Mesenchymal stem cell (in vitro differentiated cells and primary cell): ENCODE results near the gene AK2.

Experiments used
- DNase-seq: peaks from one replicate; pipeline ENCODE4 v3.0.0-alpha.2; 2013
- H2AFZ ChIP-seq: one replicate; pipeline ENCODE4 v1.6.1; 2013; ENCODE audit warnings: low read depth, mild to moderate bottlenecking, control low read depth, inconsistent platforms, low read length, moderate library complexity
- H2AK5ac ChIP-seq: 2 replicates; pipeline ENCODE4 v1.6.1; 2013; ENCODE audit warnings: low read length, moderate library complexity, mild to moderate bottlenecking, inconsistent platforms; ENCODE audit not compliant: severe bottlenecking
- H2BK120ac ChIP-seq: one replicate; pipeline ENCODE4 v1.6.1; 2013; ENCODE audit warnings: low read depth, mild to moderate bottlenecking, inconsistent platforms, low read length, moderate library complexity
- H2BK12ac ChIP-seq, 2 experiments: one replicate each; pipeline ENCODE4 v1.6.1; 2013; ENCODE audit warnings: inconsistent platforms in 2 of 2, low read length in 2 of 2, mild to moderate bottlenecking in 2 of 2, moderate library complexity in 2 of 2, control low read depth in 1 of 2
- H2BK15ac ChIP-seq: one replicate; pipeline ENCODE4 v1.6.1; 2013; ENCODE audit warnings: mild to moderate bottlenecking, low read depth, inconsistent platforms; ENCODE audit not compliant: poor library complexity, severe bottlenecking
- H2BK5ac ChIP-seq: 2 replicates; pipeline ENCODE4 v1.6.1; 2013; ENCODE audit warnings: low read depth, mild to moderate bottlenecking, low read length, control low read depth, inconsistent platforms; ENCODE audit not compliant: poor library complexity, severe bottlenecking
- H3K14ac ChIP-seq, 2 experiments: one replicate each; pipeline ENCODE4 v1.6.1; 2013; ENCODE audit warnings: inconsistent platforms in 2 of 2, low read length in 2 of 2, control low read depth in 1 of 2, mild to moderate bottlenecking in 1 of 2, moderate library complexity in 1 of 2
- H3K18ac ChIP-seq, 2 experiments: one replicate each; pipeline ENCODE4 v1.6.1; 2013; ENCODE audit warnings: inconsistent platforms in 2 of 2, low read length in 2 of 2, control low read depth in 1 of 2, low read depth in 1 of 2, mild to moderate bottlenecking in 1 of 2
- H3K23ac ChIP-seq, 2 experiments: one replicate each; pipeline ENCODE4 v1.6.1; 2013; ENCODE audit warnings: inconsistent platforms in 2 of 2, low read length in 2 of 2, mild to moderate bottlenecking in 2 of 2, moderate library complexity in 2 of 2, control low read depth in 1 of 2
- H3K27ac ChIP-seq: 2 replicates; pipeline ENCODE4 v1.5.1; 2013; ENCODE audit warnings: mild to moderate bottlenecking, moderate library complexity, low read length, control low read depth, inconsistent platforms; ENCODE audit not compliant: poor library complexity, severe bottlenecking
- H3K27me3 ChIP-seq, 2 experiments: 2 replicates each; pipeline versions ENCODE4 v1.6.1 to v1.7.0; 2013; ENCODE audit warnings: low read length in 2 of 2, mild to moderate bottlenecking in 2 of 2, moderate library complexity in 2 of 2, control low read depth in 1 of 2, inconsistent platforms in 1 of 2; ENCODE audit not compliant: control insufficient read depth in 1 of 2, insufficient read depth in 1 of 2
- H3K36me3 ChIP-seq, 2 experiments: 2 replicates each; pipeline versions ENCODE4 v1.6.1 to v1.7.0; 2013; ENCODE audit warnings: low read length in 2 of 2, control low read depth in 1 of 2, inconsistent platforms in 1 of 2, low read depth in 1 of 2, mild to moderate bottlenecking in 1 of 2; ENCODE audit not compliant: insufficient read depth in 2 of 2, control insufficient read depth in 1 of 2
- H3K4ac ChIP-seq, 2 experiments: one replicate each; pipeline ENCODE4 v1.6.1; 2013; ENCODE audit warnings: inconsistent platforms in 2 of 2, low read length in 2 of 2, mild to moderate bottlenecking in 2 of 2, moderate library complexity in 2 of 2, control low read depth in 1 of 2, low read depth in 1 of 2
- H3K4me1 ChIP-seq: 2 replicates; pipeline ENCODE4 v1.6.1; 2013; ENCODE audit warnings: low read depth, low read length, control low read depth; ENCODE audit not compliant: control insufficient read depth, insufficient read depth
- H3K4me2 ChIP-seq: 2 replicates; pipeline ENCODE4 v1.6.1; 2013; ENCODE audit warnings: low read length, mild to moderate bottlenecking, inconsistent platforms; ENCODE audit not compliant: poor library complexity, severe bottlenecking
- H3K4me3 ChIP-seq, 2 experiments: 2 replicates each; pipeline versions ENCODE4 v1.5.1 to v1.7.0; 2013; ENCODE audit warnings: low read length in 2 of 2, mild to moderate bottlenecking in 2 of 2, control low read depth in 1 of 2, low read depth in 1 of 2; ENCODE audit not compliant: insufficient read depth in 1 of 2
- H3K79me1 ChIP-seq: replicated peaks from 2 replicates; pipeline ENCODE4 v1.6.1; 2013; ENCODE audit warnings: mild to moderate bottlenecking, control low read depth, low read length, inconsistent platforms; ENCODE audit not compliant: poor library complexity, severe bottlenecking
- H3K9ac ChIP-seq: 2 replicates; pipeline ENCODE4 v1.7.0; 2013; ENCODE audit warnings: mild to moderate bottlenecking, low read length, moderate library complexity
- H3K9me3 ChIP-seq: 2 replicates; pipeline ENCODE4 v1.7.0; 2013; ENCODE audit warnings: mild to moderate bottlenecking, low read length; ENCODE audit not compliant: control insufficient read depth
- H4K8ac ChIP-seq: one replicate; pipeline ENCODE4 v1.6.1; 2013; ENCODE audit warnings: inconsistent platforms, mild to moderate bottlenecking, low read length, moderate library complexity
- H4K91ac ChIP-seq: one replicate; pipeline ENCODE4 v1.6.1; 2013; ENCODE audit warnings: mild to moderate bottlenecking, low read length, inconsistent platforms
- WGBS: methylation state at CpG from one replicate; pipeline ENCODE4 v1.1.7; 2013; ENCODE audit warnings: mixed read lengths; 5-methylcytosine and 5-hydroxymethylcytosine counted together

AK2 gene

GRCh38 chr1:32963746-32964460 is 72.8 kb downstream of the AK2 start:
- peak overlapping the region in 1 of 2 experiments; percentile 100 for H3K14ac ChIP-seq
- 1% methylated on average over 52 of the region's 78 CpGs for WGBS
- H3K9me3 ChIP-seq = no peaks in the 10 kb centered on the region
- no peak overlapping the region for H2AK5ac ChIP-seq
- DNase-seq = peak; percentile 62
- no peak overlapping the region for H2BK5ac ChIP-seq
- H3K27ac ChIP-seq = no peak overlapping the region
- peak overlapping the region; percentile 99 for H3K4me2 ChIP-seq
- H2BK12ac ChIP-seq = peak overlapping the region in 1 of 2 experiments; percentile 42
- H3K4ac ChIP-seq = peak overlapping the region; percentile 78 to 89
- peak overlapping the region; percentile 83 for H2AFZ ChIP-seq
- H3K23ac ChIP-seq = peak overlapping the region in 1 of 2 experiments; percentile 96
- H3K4me1 ChIP-seq = peaks cover 14% of the 10 kb centered on the region
- peak overlapping the region; percentile 62 for H4K91ac ChIP-seq
- H3K18ac ChIP-seq = peak overlapping the region; percentile 87 to 92
- peak overlapping the region; percentile 86 for H3K9ac ChIP-seq
- H3K36me3 ChIP-seq = peaks cover 0 to 3% of the 10 kb centered on the region in 2 experiments
- H3K79me1 ChIP-seq = peaks cover 15% of the 10 kb centered on the region
- no peak overlapping the region for H2BK120ac ChIP-seq
- peak overlapping the region; percentile 85 for H3K4me3 ChIP-seq
- H4K8ac ChIP-seq = peak overlapping the region; percentile 57
- H2BK15ac ChIP-seq = no peak overlapping the region
- peaks cover 0 to 18% of the 10 kb centered on the region in 2 experiments for H3K27me3 ChIP-seq

- 88% methylated on average over 5 of the region's 6 CpGs for WGBS
- Histone ChIP-seq H2BK120ac (no peak overlapping the region), H3K36me3 (peaks cover 0 to 3% of the 10 kb centered on the region in 2 experiments), H2AK5ac (no peak overlapping the region), H2AFZ (no peak overlapping the region), H3K4me2 (peak overlapping the region; percentile 27), H2BK12ac (no peak overlapping the region), H4K8ac (no peak overlapping the region), H3K4me1 (peaks cover 14% of the 10 kb centered on the region), H3K4ac (no peak overlapping the region), H3K9ac (peak overlapping the region; percentile 86), H2BK15ac (no peak overlapping the region), H3K14ac (no peak overlapping the region), H4K91ac (no peak overlapping the region), H3K27ac (no peak overlapping the region), H3K9me3 (no peaks in the 10 kb centered on the region), H3K23ac (no peak overlapping the region), H2BK5ac (no peak overlapping the region), H3K18ac (no peak overlapping the region), H3K27me3 (peaks cover 0 to 12% of the 10 kb centered on the region in 2 experiments), H3K4me3 (peak overlapping the region in 1 of 2 experiments; percentile 85), H3K79me1 (peaks cover 15% of the 10 kb centered on the region)
- DNase-seq = peak; percentile 60
Observed at GRCh38 chr1:32962248-32962896, 74.3 kb downstream of the AK2 start.

GRCh38 chr1:32960819-32961355 is 75.8 kb downstream of the AK2 start:
- peak overlapping the region in 1 of 2 experiments; percentile 33 for H3K4me3 ChIP-seq
- no peak overlapping the region for H2BK15ac ChIP-seq
- H3K4me2 ChIP-seq = no peak overlapping the region
- peak overlapping the region; percentile 55 for H3K9ac ChIP-seq
- H3K23ac ChIP-seq = no peak overlapping the region
- no peak overlapping the region for H3K27ac ChIP-seq
- no peak overlapping the region for H2BK12ac ChIP-seq
- no peak overlapping the region for H4K91ac ChIP-seq
- no peak overlapping the region for H2AFZ ChIP-seq
- no peak for DNase-seq
- no peak overlapping the region for H2BK5ac ChIP-seq
- H3K27me3 ChIP-seq = peaks cover 0 to 3% of the 10 kb centered on the region in 2 experiments
- no peak overlapping the region for H2BK120ac ChIP-seq
- no peaks in the 10 kb centered on the region for H3K9me3 ChIP-seq
- peaks cover 16% of the 10 kb centered on the region for H3K4me1 ChIP-seq
- no peak overlapping the region for H3K4ac ChIP-seq
- peaks cover 23% of the 10 kb centered on the region for H3K79me1 ChIP-seq
- no peak overlapping the region for H4K8ac ChIP-seq
- WGBS = 90% methylated on average over 7 of the region's 8 CpGs
- no peak overlapping the region for H2AK5ac ChIP-seq
- no peak overlapping the region for H3K18ac ChIP-seq
- H3K14ac ChIP-seq = no peak overlapping the region
- peaks cover 0 to 3% of the 10 kb centered on the region in 2 experiments for H3K36me3 ChIP-seq

GRCh38 chr1:32960342-32960741 is 76.3 kb downstream of the AK2 start:
- H3K18ac ChIP-seq = no peak overlapping the region
- H2AFZ ChIP-seq = no peak overlapping the region
- peaks cover 0 to 3% of the 10 kb centered on the region in 2 experiments for H3K27me3 ChIP-seq
- H3K14ac ChIP-seq = no peak overlapping the region
- no peak overlapping the region for H3K4me2 ChIP-seq
- no peak overlapping the region for H3K4me3 ChIP-seq
- WGBS = 70% methylated on average over 1 of the region's 2 CpGs
- peaks cover 16% of the 10 kb centered on the region for H3K4me1 ChIP-seq
- H4K91ac ChIP-seq = no peak overlapping the region
- H2BK120ac ChIP-seq = no peak overlapping the region
- H3K9ac ChIP-seq = no peak overlapping the region
- H2AK5ac ChIP-seq = no peak overlapping the region
- no peaks in the 10 kb centered on the region for H3K9me3 ChIP-seq
- no peak overlapping the region for H4K8ac ChIP-seq
- H2BK12ac ChIP-seq = no peak overlapping the region
- no peak overlapping the region for H2BK5ac ChIP-seq
- H3K23ac ChIP-seq = no peak overlapping the region
- H3K79me1 ChIP-seq = peaks cover 26% of the 10 kb centered on the region
- no peak overlapping the region for H2BK15ac ChIP-seq
- no peak overlapping the region for H3K27ac ChIP-seq
- H3K4ac ChIP-seq = no peak overlapping the region
- no peak for DNase-seq
- peaks cover 0 to 3% of the 10 kb centered on the region in 2 experiments for H3K36me3 ChIP-seq
